OCI-LY3 (cell line): ENCODE data around the gene PER3.

ENCODE experiments used
- H2AFZ ChIP-seq: fragments of 200-600, 300-600 bp; shearing (Covaris generic); 2 replicates; pipeline ENCODE4 v1.6.0; 2014; ENCODE audit warnings: antibody characterized with exemption, low read depth, low read length
- H3K27ac ChIP-seq: fragments of 200-600, 300-600 bp; sonication (generic); 2 replicates; pipeline ENCODE4 v1.5.1; 2014; ENCODE audit warnings: mild to moderate bottlenecking, low read length, moderate library complexity, mixed read lengths
- H3K27me3 ChIP-seq: fragments of 200-600, 300-600 bp; sonication (generic); 2 replicates; pipeline ENCODE4 v1.6.1; 2014; ENCODE audit warnings: low read depth, low read length, mixed read lengths
- H3K36me3 ChIP-seq: fragments of 200-600, 300-600 bp; sonication (generic); replicated peaks from 2 replicates; pipeline ENCODE3; 2014; ENCODE audit warnings: low read depth, low read length, mixed read lengths
- H3K4me1 ChIP-seq: fragments of 300-600, 200-600 bp; sonication (generic); 2 replicates; pipeline ENCODE4 v1.6.1; 2014; ENCODE audit warnings: low read length, mixed read lengths
- H3K4me2 ChIP-seq: fragments of 200-600, 300-600 bp; sonication (generic); 2 replicates; pipeline ENCODE4 v1.6.1; 2014; ENCODE audit warnings: low read length, mixed read lengths
- H3K4me3 ChIP-seq: fragments of 300-600, 200-600 bp; sonication (generic); 2 replicates; pipeline ENCODE4 v1.5.1; 2014; ENCODE audit warnings: antibody characterized with exemption, mild to moderate bottlenecking, low read length, moderate library complexity
- H3K79me2 ChIP-seq: fragments of 300-600, 200-600 bp; shearing (Covaris generic); 2 replicates; pipeline ENCODE4 v1.6.1; 2014; ENCODE audit warnings: mild to moderate bottlenecking, low read length, mixed read lengths
- H3K9ac ChIP-seq: fragments of 300-600, 200-600 bp; shearing (Covaris generic); 2 replicates; pipeline ENCODE4 v1.6.0; 2014; ENCODE audit warnings: mild to moderate bottlenecking, low read length, moderate library complexity
- H3K9me3 ChIP-seq: fragments of 200-600, 300-600 bp; shearing (Covaris generic); 2 replicates; pipeline ENCODE4 v1.6.1; 2014; ENCODE audit warnings: low read length, mixed read lengths; ENCODE audit not compliant: insufficient read depth
- H4K20me1 ChIP-seq: fragments of 200-600, 300-600 bp; sonication (generic); 2 replicates; pipeline ENCODE4 v1.6.1; 2016; ENCODE audit warnings: low read length, mixed read lengths; ENCODE audit not compliant: insufficient read depth
- EZH2phosphoT487 ChIP-seq: fragments of 200-600 bp; shearing (Covaris generic); IDR thresholded peaks from 2 replicates; pipeline ENCODE4 v1.6.1; 2018; ENCODE audit warnings: antibody characterized with exemption, mixed run types, low read depth
- TF ChIP-seq, protein P1 (sequence below): fragments of 200-600, 300-600 bp; sonication (generic); IDR thresholded peaks from 2 replicates; pipeline ENCODE4 v1.5.1; 2014; ENCODE audit warnings: antibody characterized with exemption, low read length, low read depth

The PER3 gene

DNA sequence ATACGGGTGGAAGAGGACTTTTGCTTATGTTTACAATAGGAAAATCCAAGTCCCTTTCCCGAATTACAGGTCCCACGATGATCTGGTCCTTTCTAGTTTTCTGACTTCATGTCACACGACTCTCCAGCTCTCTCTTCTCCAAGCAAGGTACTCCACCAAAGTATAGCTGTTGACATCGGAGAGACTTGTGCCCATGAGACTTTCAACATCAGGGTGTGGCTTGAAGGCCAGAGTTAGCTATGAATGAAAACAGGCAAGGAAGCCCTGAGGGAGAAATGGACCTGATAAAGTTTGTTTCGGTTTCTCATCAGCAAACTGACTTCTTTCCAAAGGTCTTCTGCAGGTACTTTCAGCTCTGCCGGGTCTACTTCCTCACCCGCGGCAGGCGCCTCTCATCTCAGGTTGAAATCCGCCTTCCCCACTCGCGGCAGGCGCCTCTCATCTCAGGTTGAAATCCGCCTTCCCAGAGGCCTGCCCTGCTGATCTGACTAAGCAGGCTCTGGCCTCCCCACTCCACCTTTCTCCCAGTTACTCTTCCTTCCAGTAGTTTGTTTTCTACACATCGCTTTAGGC, 2.1 kb upstream of the PER3 start:
- H3K36me3 ChIP-seq, result peaks cover 5% of the 10 kb centered on the region
- H3K4me3 ChIP-seq, result no peak overlapping the region
- H3K9me3 ChIP-seq, result no peaks in the 10 kb centered on the region

DNA sequence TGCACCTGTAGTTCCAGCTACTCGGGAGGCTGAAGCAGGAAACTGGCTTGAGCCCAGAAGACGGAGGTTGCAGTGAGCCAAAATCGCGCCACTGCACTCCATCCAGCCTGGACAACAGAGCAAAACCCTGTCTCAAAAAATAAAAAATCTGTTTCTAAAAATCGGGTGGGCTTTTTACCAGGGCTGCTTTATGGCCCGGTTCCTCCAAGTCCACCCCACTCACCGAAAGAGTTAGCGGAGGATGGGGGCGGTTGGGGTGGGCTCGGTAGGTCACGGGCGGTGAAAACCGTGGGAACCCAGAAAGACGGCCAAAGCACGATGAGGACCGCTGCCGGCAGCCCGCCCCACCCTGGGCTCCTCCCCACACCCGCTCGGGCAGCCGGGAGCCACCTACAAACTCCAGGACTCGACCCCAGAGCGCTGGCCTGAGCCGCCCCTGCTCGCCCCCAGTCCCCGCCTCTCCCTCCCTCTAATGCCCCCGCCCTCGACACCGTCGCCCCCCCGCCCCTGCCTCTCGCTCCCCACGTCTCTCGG, 846 bp upstream of the PER3 start:
- H4K20me1 ChIP-seq, result no peaks in the 10 kb centered on the region
- H3K9ac ChIP-seq, result peak overlapping the region; percentile 36
- no peak overlapping the region for H3K27ac ChIP-seq
- no peaks in the 10 kb centered on the region for H3K27me3 ChIP-seq
- H3K9me3 ChIP-seq, result no peaks in the 10 kb centered on the region
- H3K4me2 ChIP-seq, result peak overlapping the region; percentile 40
- peak overlapping the region; percentile 75 for H3K4me3 ChIP-seq
- H3K4me1 ChIP-seq, result peaks cover 4% of the 10 kb centered on the region; the same call in 1 of the 2 replicates
- H3K36me3 ChIP-seq, result peaks cover 5% of the 10 kb centered on the region
- TF ChIP-seq, protein P1, sequence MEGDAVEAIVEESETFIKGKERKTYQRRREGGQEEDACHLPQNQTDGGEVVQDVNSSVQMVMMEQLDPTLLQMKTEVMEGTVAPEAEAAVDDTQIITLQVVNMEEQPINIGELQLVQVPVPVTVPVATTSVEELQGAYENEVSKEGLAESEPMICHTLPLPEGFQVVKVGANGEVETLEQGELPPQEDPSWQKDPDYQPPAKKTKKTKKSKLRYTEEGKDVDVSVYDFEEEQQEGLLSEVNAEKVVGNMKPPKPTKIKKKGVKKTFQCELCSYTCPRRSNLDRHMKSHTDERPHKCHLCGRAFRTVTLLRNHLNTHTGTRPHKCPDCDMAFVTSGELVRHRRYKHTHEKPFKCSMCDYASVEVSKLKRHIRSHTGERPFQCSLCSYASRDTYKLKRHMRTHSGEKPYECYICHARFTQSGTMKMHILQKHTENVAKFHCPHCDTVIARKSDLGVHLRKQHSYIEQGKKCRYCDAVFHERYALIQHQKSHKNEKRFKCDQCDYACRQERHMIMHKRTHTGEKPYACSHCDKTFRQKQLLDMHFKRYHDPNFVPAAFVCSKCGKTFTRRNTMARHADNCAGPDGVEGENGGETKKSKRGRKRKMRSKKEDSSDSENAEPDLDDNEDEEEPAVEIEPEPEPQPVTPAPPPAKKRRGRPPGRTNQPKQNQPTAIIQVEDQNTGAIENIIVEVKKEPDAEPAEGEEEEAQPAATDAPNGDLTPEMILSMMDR, result no peak
- TF ChIP-seq EZH2phosphoT487, result no peak
- no peaks in the 10 kb centered on the region for H3K79me2 ChIP-seq
- no peak overlapping the region for H2AFZ ChIP-seq

More for the DNA sequence above, 2.1 kb upstream of the PER3 start:
- no peaks in the 10 kb centered on the region for H3K79me2 ChIP-seq
- no peak overlapping the region for H3K9ac ChIP-seq
- no peaks in the 10 kb centered on the region for H4K20me1 ChIP-seq
- H3K27ac ChIP-seq, result no peak overlapping the region
- H3K27me3 ChIP-seq, result no peaks in the 10 kb centered on the region
- no peak overlapping the region for H3K4me2 ChIP-seq
- H2AFZ ChIP-seq, result no peak overlapping the region
- TF ChIP-seq, protein P1, result no peak
- no peak for TF ChIP-seq EZH2phosphoT487
- peaks cover 4% of the 10 kb centered on the region; the same call in 1 of the 2 replicates for H3K4me1 ChIP-seq

DNA sequence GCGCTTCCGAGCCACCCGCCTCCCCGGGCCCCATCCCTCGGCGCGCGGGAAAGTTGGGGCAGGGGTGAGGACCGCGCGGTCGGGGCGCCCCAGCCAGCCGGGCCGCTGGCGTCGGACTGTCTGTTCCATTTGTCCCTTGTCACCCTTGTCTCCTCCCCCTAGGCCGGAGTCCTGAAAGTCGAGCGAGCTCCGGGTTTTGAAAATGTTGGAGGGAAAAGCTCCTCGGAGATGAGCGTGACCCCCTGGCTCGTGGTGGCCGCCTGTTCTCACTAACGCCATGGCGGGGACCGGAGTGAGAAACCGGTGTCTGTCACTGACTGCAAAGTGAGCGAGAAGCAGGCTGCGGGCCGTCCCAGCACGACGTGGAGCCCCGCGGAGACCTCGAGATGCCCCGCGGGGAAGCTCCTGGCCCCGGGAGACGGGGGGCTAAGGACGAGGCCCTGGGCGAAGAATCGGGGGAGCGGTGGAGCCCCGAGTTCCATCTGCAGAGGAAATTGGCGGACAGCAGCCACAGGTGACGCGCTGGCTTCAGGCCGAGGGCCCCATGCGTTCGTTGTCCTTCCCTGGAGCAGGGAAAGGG, 491 bp downstream of the PER3 start:
- Histone ChIP-seq H2AFZ (no peak overlapping the region), H3K79me2 (no peaks in the 10 kb centered on the region), H3K9me3 (no peaks in the 10 kb centered on the region), H3K4me1 (peaks cover 4% of the 10 kb centered on the region; the same call in 1 of the 2 replicates), H3K27ac (no peak overlapping the region), H3K9ac (no peak overlapping the region), H3K4me2 (peak overlapping the region; percentile 20; the same call in 1 of the 2 replicates), H3K36me3 (peaks cover 10% of the 10 kb centered on the region), H3K4me3 (no peak overlapping the region), H4K20me1 (no peaks in the 10 kb centered on the region), H3K27me3 (no peaks in the 10 kb centered on the region)
- TF ChIP-seq, protein P1, result no peak
- TF ChIP-seq EZH2phosphoT487, result no peak

DNA sequence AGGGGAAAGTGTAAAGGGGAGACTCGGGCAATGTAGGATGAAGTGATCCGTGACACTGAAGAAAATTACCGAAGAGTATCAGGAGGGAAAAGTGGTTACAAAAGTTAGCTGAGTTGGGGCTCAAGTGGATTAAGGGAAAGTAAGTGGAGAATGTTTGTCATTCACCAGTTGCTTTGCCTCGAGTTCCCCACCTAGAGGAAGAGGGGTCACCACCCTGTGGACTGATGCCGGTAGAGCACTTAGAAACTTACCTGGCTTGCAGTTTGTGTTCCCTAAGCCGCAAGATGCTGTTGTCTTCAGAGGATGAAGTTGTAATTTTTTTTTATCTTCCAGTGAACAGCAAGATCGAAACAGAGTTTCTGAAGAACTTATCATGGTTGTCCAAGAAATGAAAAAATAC, 1.0 kb downstream of the PER3 start:
- H3K27ac ChIP-seq, result no peak overlapping the region
- peaks cover 4% of the 10 kb centered on the region; the same call in 1 of the 2 replicates for H3K4me1 ChIP-seq
- H3K79me2 ChIP-seq, result no peaks in the 10 kb centered on the region
- H3K36me3 ChIP-seq, result peaks cover 13% of the 10 kb centered on the region
- H3K4me3 ChIP-seq, result no peak overlapping the region
- no peaks in the 10 kb centered on the region for H3K9me3 ChIP-seq
- H3K27me3 ChIP-seq, result no peaks in the 10 kb centered on the region
- H3K4me2 ChIP-seq, result no peak overlapping the region
- no peak for TF ChIP-seq EZH2phosphoT487
- TF ChIP-seq, protein P1, result no peak
- no peak overlapping the region for H3K9ac ChIP-seq
- H4K20me1 ChIP-seq, result no peaks in the 10 kb centered on the region
- no peak overlapping the region for H2AFZ ChIP-seq
